LHCN-M2 (cell line): ENCODE measurements around the gene YKT6. TPM values are rescaled to one million over a fixed set of nuclear protein-coding genes. Genes with fewer than 3 reads are reported as not detected.

Source experiments
- DNase-seq: peaks from one replicate; pipeline ENCODE4 v3.0.0-alpha.2; 2012; ENCODE audit warnings: low read depth
- total RNA-seq: library from RNA; depleted of rRNA; stranded (reverse); fragments of >200 nt; gene quantifications from 2 replicates; pipeline ENCODE4 v1.2.3, GENCODE V29; 2014

The YKT6 gene
- total RNA-seq, 1 experiment from 2014 or later = 136 TPM

- DNase-seq = no peak
Measured at GRCh38 chr7:44232901-44233715, 32.3 kb downstream of the YKT6 start.

GRCh38 chr7:44235066-44235465 is 34.3 kb downstream of the YKT6 start:
- no peak for DNase-seq

- peak; percentile 19 for DNase-seq
Measured at GRCh38 chr7:44235582-44236332, 35.0 kb downstream of the YKT6 start.

GRCh38 chr7:44236333-44236728 is 35.6 kb downstream of the YKT6 start:
- DNase-seq = no peak

GRCh38 chr7:44237696-44238095 is 36.9 kb downstream of the YKT6 start:
- DNase-seq = no peak

- DNase-seq = no peak
Measured at GRCh38 chr7:44238116-44238695, 37.4 kb downstream of the YKT6 start.

GRCh38 chr7:44239361-44239760 is 38.6 kb downstream of the YKT6 start:
- DNase-seq = no peak

GRCh38 chr7:44240376-44240775 is 39.6 kb downstream of the YKT6 start:
- no peak for DNase-seq

- DNase-seq = peak; percentile 74
Measured at GRCh38 chr7:44240983-44241510, 40.3 kb downstream of the YKT6 start.

- no peak for DNase-seq
Measured at GRCh38 chr7:44242091-44242490, 41.3 kb downstream of the YKT6 start.

GRCh38 chr7:44244282-44244681 is 43.5 kb downstream of the YKT6 start:
- no peak for DNase-seq

- no peak for DNase-seq
Measured at GRCh38 chr7:44246396-44247113, 45.8 kb downstream of the YKT6 start.

- DNase-seq = no peak
Measured at GRCh38 chr7:44247868-44248651, 47.3 kb downstream of the YKT6 start.

- no peak for DNase-seq
Measured at GRCh38 chr7:44249639-44250234, 49.0 kb downstream of the YKT6 start.

- DNase-seq = no peak
Measured at GRCh38 chr7:44251269-44251668, 50.5 kb downstream of the YKT6 start.

GRCh38 chr7:44251881-44252280 is 51.1 kb downstream of the YKT6 start:
- no peak for DNase-seq

- DNase-seq = no peak
Measured at GRCh38 chr7:44256459-44256858, 55.7 kb downstream of the YKT6 start.

- no peak for DNase-seq
Measured at GRCh38 chr7:44257213-44257612, 56.4 kb downstream of the YKT6 start.

- DNase-seq = peak; percentile 92
Measured at GRCh38 chr7:44257618-44258422, 57.0 kb downstream of the YKT6 start.

- DNase-seq = no peak
Measured at GRCh38 chr7:44258423-44258760, 57.6 kb downstream of the YKT6 start.
